ENCODE data around the gene PBX3. TPM values are rescaled to one million over a fixed set of nuclear protein-coding genes. Genes with fewer than 3 reads are reported as not detected.
A peak's percentile ranks its signal among the peaks of the same experiment; 100 is the strongest.

PBX3 gene
- total RNA-seq, 1 experiment from 2014 or later = 39.0 TPM

GRCh38 chr9:125747765-125748445 lies 732 bp downstream of the PBX3 start:
- Histone ChIP-seq H3K27ac (ENCODE audit: low read length) (peak overlapping the region; percentile 77), H3K4me1 (ENCODE audit: control insufficient read depth, insufficient read depth, low read length) (peaks cover 26% of the 10 kb centered on the region), H3K4me3 (ENCODE audit: low read depth in 2 of 2, low read length in 2 of 2) (peak overlapping the region; percentile 59 to 64), H3K27me3 (ENCODE audit: control insufficient read depth, insufficient read depth, low read length) (no peaks in the 10 kb centered on the region), H3K9me3 (ENCODE audit: control insufficient read depth, insufficient read depth, low read depth, low read length) (no peaks in the 10 kb centered on the region), H3K36me3 (ENCODE audit: control insufficient read depth, insufficient read depth, low read length) (peaks cover 11% of the 10 kb centered on the region)
- intact Hi-C loops (cut with micrococcal nuclease; ENCODE audit: unreplicated experiment) = loop anchor here (5.0 kb wide), 1 partner anchor 191 kb away; no protein-coding TSS in a partner anchor
- ChIA-PET POLR2A (no interaction called here), CTCF (no interaction called here)
- DNase-seq (ENCODE audit: low read depth, low spot score) (no peak), ATAC-seq (no peak)
- no TSS peak for BruUV-seq (replicated peaks)
- TF ChIP-seq TCF7L2 (IDR thresholded peaks at IDR 0.05; ENCODE audit: low read depth, low read length) = no peak
- no peak for TF ChIP-seq CTCF (IDR thresholded peaks at IDR 0.05)
- no peak for TF ChIP-seq REST (IDR thresholded peaks at IDR 0.05; ENCODE audit: insufficient read depth in 1 of 2, low read depth in 2 of 2, low read length in 1 of 2)
- TF ChIP-seq SIN3A (IDR thresholded peaks at IDR 0.05; ENCODE audit: borderline replicate concordance, insufficient read depth, low read depth, low read length) = no peak; the same call in 1 of the 2 replicates
- TF ChIP-seq POLR2AphosphoS5 (IDR thresholded peaks at IDR 0.05; ENCODE audit: low read depth, low read length) = no peak
- in situ Hi-C loops (cut with HindIII; ENCODE audit: low pct_unique_long_range_greater_than_20kb, low sequenced_read_pairs) = no loop called here

- no TSS peak for BruUV-seq (replicated peaks)
- no peak for DNase-seq (ENCODE audit: low read depth, low spot score)
- H3K36me3 ChIP-seq (ENCODE audit: control insufficient read depth, insufficient read depth, low read length) = peaks cover 11% of the 10 kb centered on the region
- H3K4me3 ChIP-seq (ENCODE audit: low read depth in 2 of 2, low read length in 2 of 2) = peak overlapping the region; percentile 59 to 64
- no peak for ATAC-seq
- peaks cover 26% of the 10 kb centered on the region for H3K4me1 ChIP-seq (ENCODE audit: control insufficient read depth, insufficient read depth, low read length)
- TF ChIP-seq REST (IDR thresholded peaks at IDR 0.05; ENCODE audit: insufficient read depth in 1 of 2, low read depth in 2 of 2, low read length in 1 of 2) = no peak
- no peak for TF ChIP-seq POLR2AphosphoS5 (IDR thresholded peaks at IDR 0.05; ENCODE audit: low read depth, low read length)
- no peak for TF ChIP-seq SIN3A (IDR thresholded peaks at IDR 0.05; ENCODE audit: borderline replicate concordance, insufficient read depth, low read depth, low read length)
- TF ChIP-seq CTCF (IDR thresholded peaks at IDR 0.05) = no peak
- no peak for TF ChIP-seq TCF7L2 (IDR thresholded peaks at IDR 0.05; ENCODE audit: low read depth, low read length)
- CTCF ChIA-PET = interaction anchor here (0.6 kb wide), 2 partner anchors 114 to 1024 kb away, joined by 4 to 8 read pairs; no protein-coding TSS in a partner anchor
- intact Hi-C loops (cut with micrococcal nuclease; ENCODE audit: unreplicated experiment) (loop anchor here (5.0 kb wide), 1 partner anchor 191 kb away; no protein-coding TSS in a partner anchor), in situ Hi-C loops (cut with HindIII; ENCODE audit: low pct_unique_long_range_greater_than_20kb, low sequenced_read_pairs) (no loop called here)
- no peaks in the 10 kb centered on the region for H3K9me3 ChIP-seq (ENCODE audit: control insufficient read depth, insufficient read depth, low read depth, low read length)
- POLR2A ChIA-PET = interaction anchor here (0.6 kb wide), 1 partner anchor 672 kb away, joined by 6 read pairs; no protein-coding TSS in a partner anchor
- H3K27ac ChIP-seq (ENCODE audit: low read length) = peak overlapping the region; percentile 77
- no peaks in the 10 kb centered on the region for H3K27me3 ChIP-seq (ENCODE audit: control insufficient read depth, insufficient read depth, low read length)
These were observed 1.4 kb downstream of the PBX3 start for GRCh38 chr9:125748446-125749099.
